Right atrium auricular region (tissue), 2 donors: ENCODE data around the gene RAPGEF1. TPM values are rescaled to one million over a fixed set of nuclear protein-coding genes. Genes with fewer than 3 reads are reported as not detected.

Experiments used
- DNase-seq: peaks from one replicate; pipeline ENCODE4 v3.0.0-alpha.2; 2019; ENCODE audit warnings: low spot score
- H3K27ac ChIP-seq, 2 donors: fragments of 200-600 bp; sonication (generic); 1 replicate in 1 of 2; 2 replicates in 1 of 2; pipeline ENCODE4 v1.5.1; 2016 to 2019
- H3K27me3 ChIP-seq, 2 donors: fragments of 200-600 bp; sonication (generic); one replicate each; pipeline versions ENCODE4 v1.5.1 to v1.6.0; 2017 to 2019
- H3K36me3 ChIP-seq: fragments of 200-600 bp; sonication (generic); one replicate; pipeline ENCODE4 v1.5.1; 2016
- H3K4me1 ChIP-seq, 2 donors: fragments of 200-600 bp; sonication (generic); one replicate each; pipeline versions ENCODE4 v1.5.1 to v1.6.0; 2017 to 2019
- H3K4me3 ChIP-seq, 2 donors: fragments of 200-600 bp; sonication (generic); 1 replicate in 1 of 2; 2 replicates in 1 of 2; pipeline ENCODE4 v1.5.1; 2017 to 2019; ENCODE audit warnings: mild to moderate bottlenecking in 1 of 2, moderate library complexity in 1 of 2
- H3K9me3 ChIP-seq, 2 donors: fragments of 200-600 bp; sonication (generic); one replicate each; pipeline ENCODE4 v1.5.1; 2019
- CTCF ChIP-seq, 2 donors: fragments of 200-600 bp; sonication (generic); IDR thresholded peaks; one replicate each; pipeline ENCODE4 v1.5.1; 2019; ENCODE audit warnings: antibody characterized with exemption in 2 of 2
- total RNA-seq, 2 donors: library from RNA; depleted of rRNA; stranded (reverse); fragments of >200 nt; gene quantifications; one replicate each; pipeline ENCODE4 v1.1.0, GENCODE V29; 2016

RAPGEF1 gene
- total RNA-seq, 2 donors from 2014 or later: 59.5 to 65.1 TPM

DNA sequence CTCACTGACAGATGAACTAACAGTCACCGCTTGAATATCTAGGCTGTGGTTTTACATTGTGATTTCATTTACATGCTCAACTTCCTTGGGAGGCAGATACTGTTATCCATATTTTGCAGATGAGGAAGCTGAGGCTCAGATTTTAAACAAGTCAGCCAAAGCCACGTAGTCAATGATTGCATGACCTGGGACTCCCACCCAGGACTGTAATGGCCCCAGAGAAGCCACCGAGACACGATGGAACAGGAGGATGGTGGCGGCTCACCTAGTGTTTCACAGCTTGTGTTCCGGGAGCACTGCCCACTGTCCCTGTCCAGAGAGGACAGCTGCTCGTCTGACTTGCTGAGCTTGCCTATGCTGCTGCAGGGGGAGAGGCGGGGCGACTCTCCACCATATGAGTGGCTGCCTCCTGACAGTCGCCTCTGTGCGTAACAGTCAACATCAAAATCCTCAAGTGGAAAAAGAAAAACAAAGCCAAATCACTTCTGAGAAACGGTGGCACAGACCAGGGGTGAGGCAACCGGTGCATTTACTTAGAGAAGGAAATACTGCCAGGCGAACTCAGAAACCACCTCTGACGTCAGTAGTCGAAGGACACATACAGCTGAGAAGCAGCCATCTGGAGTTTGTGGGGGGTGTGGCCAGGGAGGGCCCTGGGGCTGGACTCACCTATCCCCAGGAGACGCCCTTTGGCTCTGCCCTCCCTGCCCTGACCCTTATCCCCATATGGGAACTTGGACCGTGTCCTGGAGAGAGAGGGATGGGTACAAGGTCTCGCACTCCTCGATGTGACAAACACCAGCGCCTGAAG lies 112.0 kb downstream of the RAPGEF1 start:
- Histone ChIP-seq H3K27me3 (no peaks in the 10 kb centered on the region), H3K4me3 (no peak overlapping the region), H3K9me3 (no peaks in the 10 kb centered on the region), H3K36me3 (peaks cover 5% of the 10 kb centered on the region), H3K4me1 (peaks cover 4 to 51% of the 10 kb centered on the region in 2 donors), H3K27ac (peak overlapping the region; percentile 35 to 44)
- TF ChIP-seq CTCF (IDR thresholded peaks at IDR 0.05): no peak
- peak; percentile 68 for DNase-seq

DNA sequence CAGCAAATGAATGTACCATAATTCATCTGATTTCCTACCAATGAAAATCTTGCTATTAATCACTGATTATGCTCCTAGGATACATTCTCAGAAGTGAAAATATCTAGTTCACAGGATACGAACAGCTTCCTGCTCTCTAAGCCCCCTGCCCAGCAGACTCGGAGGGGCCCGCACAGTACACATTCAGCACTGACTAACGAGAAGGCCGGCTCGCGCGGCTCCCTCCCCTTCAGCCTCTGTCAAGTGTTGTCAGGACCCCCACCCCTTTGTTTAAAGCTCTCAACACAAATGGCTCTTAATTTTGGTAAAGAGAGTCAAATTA lies 112.6 kb downstream of the RAPGEF1 start:
- H3K36me3 ChIP-seq: peaks cover 5% of the 10 kb centered on the region
- no peak for DNase-seq
- peak overlapping the region; percentile 35 to 44 for H3K27ac ChIP-seq

DNA sequence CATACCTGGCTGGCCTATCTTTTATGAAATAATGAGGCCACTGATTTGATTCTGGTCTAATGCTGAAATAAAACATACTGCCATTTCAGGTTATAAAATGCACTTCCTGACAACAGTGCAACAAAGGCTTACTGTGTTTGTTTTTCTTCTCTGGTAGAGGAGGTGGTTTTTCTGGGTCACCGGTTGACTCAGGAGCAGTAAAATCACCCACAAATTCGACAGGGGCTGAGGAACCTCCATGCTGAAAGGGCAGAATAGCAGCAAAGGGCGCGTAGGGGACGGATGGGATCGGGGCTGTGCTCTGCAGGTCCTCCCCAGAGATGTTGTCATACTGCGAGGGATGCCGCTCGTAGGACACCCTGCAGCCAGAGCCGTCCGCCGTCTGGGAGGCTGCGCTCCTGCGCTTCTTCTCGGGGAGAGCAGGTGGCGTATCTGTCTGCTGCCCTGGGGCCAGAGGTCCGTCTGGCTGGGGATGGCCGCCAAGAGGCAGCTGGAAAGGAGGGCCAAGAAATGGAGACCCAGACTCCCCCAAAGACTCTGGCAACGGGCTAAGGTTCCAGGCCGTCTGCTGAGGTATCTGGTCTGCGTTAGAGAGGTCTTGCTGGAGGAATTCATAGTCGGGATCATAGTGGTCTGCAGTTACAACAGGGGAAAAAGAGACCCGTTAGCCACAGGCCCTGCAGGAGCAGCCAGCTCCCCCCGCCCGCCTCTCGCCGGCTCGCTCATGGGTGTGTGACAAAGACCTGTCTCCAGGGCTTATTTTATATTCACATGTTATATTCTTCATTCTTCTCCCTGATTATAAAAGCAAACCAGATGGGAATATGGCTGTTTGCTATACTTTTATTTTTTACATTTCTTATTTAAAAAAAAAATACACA lies 113.8 kb downstream of the RAPGEF1 start:
- TF ChIP-seq CTCF (IDR thresholded peaks at IDR 0.05): no peak
- Histone ChIP-seq H3K27ac (peak overlapping the region in 1 of 2 donors; percentile 83), H3K27me3 (no peaks in the 10 kb centered on the region), H3K4me1 (peaks cover 4 to 51% of the 10 kb centered on the region in 2 donors), H3K36me3 (peaks cover 14% of the 10 kb centered on the region), H3K9me3 (no peaks in the 10 kb centered on the region), H3K4me3 (no peak overlapping the region)
- no peak for DNase-seq

More for the DNA sequence above, 112.6 kb downstream of the RAPGEF1 start:
- H3K27me3 ChIP-seq: no peaks in the 10 kb centered on the region
- H3K4me1 ChIP-seq: peaks cover 4 to 51% of the 10 kb centered on the region in 2 donors
- H3K4me3 ChIP-seq: no peak overlapping the region
- no peaks in the 10 kb centered on the region for H3K9me3 ChIP-seq
- no peak for TF ChIP-seq CTCF (IDR thresholded peaks at IDR 0.05)

DNA sequence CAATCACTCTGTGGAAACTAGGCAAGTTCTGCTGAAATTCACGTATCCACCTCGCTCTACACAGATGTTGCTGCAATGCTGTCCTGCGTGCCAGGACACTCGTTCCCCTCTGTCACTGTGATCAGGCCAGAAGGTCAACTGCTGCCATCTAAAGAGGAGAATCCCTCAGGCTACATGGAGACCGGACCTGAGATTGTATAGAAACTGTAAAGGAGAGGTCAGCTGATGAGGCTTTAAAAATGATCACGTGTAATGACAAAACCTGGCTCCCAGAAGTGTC lies 114.4 kb downstream of the RAPGEF1 start:
- no peak for DNase-seq
- no peak for TF ChIP-seq CTCF (IDR thresholded peaks at IDR 0.05)
- H3K27me3 ChIP-seq: no peaks in the 10 kb centered on the region
- H3K4me3 ChIP-seq: no peak overlapping the region
- peaks cover 19% of the 10 kb centered on the region for H3K36me3 ChIP-seq
- H3K9me3 ChIP-seq: no peaks in the 10 kb centered on the region
- peaks cover 4 to 48% of the 10 kb centered on the region in 2 donors for H3K4me1 ChIP-seq
- peak overlapping the region; percentile 77 to 83 for H3K27ac ChIP-seq

DNA sequence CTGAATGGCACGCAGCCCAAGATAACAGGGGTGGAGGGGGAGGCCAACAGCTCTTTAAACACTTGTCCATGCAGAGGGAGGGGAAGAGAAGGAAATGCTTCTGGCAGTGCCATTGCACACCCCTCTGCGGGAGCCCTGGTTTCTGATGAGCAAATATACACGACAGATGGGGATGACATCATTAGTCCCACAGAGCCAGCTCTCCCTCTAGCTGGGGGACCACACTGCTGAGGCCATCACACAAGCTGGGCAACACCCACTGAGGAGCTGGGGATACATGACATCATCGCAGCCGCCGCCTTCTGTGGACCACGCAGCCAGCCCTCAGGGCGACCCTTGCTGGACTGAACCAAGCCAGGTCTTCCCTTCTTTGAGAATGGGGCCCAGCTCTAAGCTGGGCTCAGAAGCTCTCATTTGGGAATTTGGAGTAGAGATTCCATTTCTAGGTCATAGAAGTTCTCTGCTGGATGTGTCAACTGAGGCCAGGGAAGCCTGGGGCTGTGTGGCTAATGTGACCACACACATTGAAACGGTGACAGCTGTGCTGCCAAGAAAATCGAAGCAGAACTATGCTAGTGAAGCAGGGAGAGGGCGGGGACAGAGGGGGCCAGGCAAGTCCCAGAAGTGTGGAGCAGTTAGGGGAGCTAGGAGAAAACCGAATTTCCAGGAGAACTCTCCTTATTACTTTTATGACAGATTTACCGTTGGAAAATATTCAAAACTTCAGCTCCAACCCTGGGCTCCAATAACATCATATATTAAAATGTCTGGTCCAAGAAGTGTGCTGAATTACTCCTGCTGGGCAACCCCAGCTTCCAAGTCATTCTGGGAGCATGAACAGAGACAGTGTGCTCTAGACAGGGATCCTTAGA lies 115.0 kb downstream of the RAPGEF1 start:
- H3K27ac ChIP-seq: peak overlapping the region; percentile 77 to 83
- no peak overlapping the region for H3K4me3 ChIP-seq
- H3K36me3 ChIP-seq: peaks cover 25% of the 10 kb centered on the region
- H3K27me3 ChIP-seq: no peaks in the 10 kb centered on the region
- H3K4me1 ChIP-seq: peaks cover 4 to 43% of the 10 kb centered on the region in 2 donors
- no peak for TF ChIP-seq CTCF (IDR thresholded peaks at IDR 0.05)
- no peaks in the 10 kb centered on the region for H3K9me3 ChIP-seq
- peak; percentile 70 for DNase-seq
